Measurements from ENCODE around the gene PAQR4. TPM values are rescaled to one million over a fixed set of nuclear protein-coding genes. Genes with fewer than 3 reads are reported as not detected.
"Not testable (repeated sequence)": the region's sequence is repeated elsewhere in the genome, so short reads cannot be mapped to it uniquely, and the experiment has no call there.

Gene PAQR4
- total RNA-seq (under 1 TPM; 0.27 to 0.60 TPM), polyA plus RNA-seq (under 1 TPM in 2 of 3 donors, not detected in 1; 0.28 to 0.79 TPM), total RNA-seq (0 to 4.1 (median 0.69) reads per million in 6 experiments)

DNA sequence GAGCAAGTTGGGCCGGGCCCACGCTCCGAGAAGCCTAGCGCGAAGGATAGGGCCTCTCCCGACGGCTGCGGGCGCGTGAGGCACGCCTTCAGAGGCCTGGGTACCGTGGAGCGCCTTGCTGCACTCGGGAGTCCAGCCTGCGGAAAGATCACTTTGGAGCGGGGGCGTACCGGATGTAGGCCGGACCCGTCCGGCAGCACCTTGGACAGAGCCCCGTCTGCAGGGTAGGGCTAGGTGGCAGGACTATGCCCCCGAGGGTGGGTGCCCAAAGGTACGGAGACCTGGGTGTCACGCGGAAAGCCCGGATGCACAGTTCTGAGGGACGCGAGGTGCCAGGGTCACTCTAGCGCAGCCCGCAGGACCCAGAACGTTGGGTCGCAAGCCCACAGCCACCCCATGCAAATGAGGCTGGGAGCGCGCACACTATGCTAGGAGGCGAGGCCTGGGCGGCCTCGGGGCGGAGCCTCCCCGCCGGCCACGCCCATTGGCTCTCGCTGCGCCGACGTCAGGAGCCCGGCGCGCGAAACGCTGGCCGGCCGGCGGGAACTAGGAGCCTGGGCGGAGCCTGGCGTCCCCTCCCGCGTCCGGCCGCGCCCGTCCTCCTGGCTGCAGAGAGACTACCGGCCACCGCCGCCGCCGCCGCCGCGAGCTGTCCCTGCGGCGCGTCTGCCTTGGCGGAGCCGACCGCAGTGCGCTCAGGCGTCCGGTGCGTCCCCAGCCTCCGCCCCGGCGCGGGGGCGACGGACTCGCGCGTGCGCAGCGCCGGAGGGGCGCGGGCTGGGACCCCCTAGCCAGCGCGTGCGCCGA is at the start of gene PAQR4:
PAQR4 (plus strand) TSS at position 611 of the 807 bp plus-strand sequence. CDS start 327 bp downstream, outside the sequence.
- DNase-seq (peak; percentile 52 to 73 (median 69)), ATAC-seq (peak; percentile 69 to 71)
- H3K4me1 Mint-ChIP-seq: peaks cover 12 to 32% (median 26%) of the 10 kb centered on the region in 4 donors
- peak within 1 kb of the TSS in 1 of 10 donors; percentile 15 for H3K27ac Mint-ChIP-seq
- peaks cover 0 to 4% (median 0%) of the 10 kb centered on the region in 9 donors for H3K9me3 Mint-ChIP-seq
- H3K27me3 Mint-ChIP-seq: peaks cover 3 to 46% (median 27%) of the 10 kb centered on the region in 5 donors
- H3K36me3 Mint-ChIP-seq: no peaks in the 10 kb centered on the region
- peak within 1 kb of the TSS; percentile 65 to 83 (median 74) for H3K4me3 Mint-ChIP-seq
- POLR2A ChIA-PET: interaction anchor here (1.7 to 2.2 kb wide), 2 partner anchors 12 kb away, joined by 5 to 14 read pairs; partner anchors contain the start of gene PKMYT1

DNA sequence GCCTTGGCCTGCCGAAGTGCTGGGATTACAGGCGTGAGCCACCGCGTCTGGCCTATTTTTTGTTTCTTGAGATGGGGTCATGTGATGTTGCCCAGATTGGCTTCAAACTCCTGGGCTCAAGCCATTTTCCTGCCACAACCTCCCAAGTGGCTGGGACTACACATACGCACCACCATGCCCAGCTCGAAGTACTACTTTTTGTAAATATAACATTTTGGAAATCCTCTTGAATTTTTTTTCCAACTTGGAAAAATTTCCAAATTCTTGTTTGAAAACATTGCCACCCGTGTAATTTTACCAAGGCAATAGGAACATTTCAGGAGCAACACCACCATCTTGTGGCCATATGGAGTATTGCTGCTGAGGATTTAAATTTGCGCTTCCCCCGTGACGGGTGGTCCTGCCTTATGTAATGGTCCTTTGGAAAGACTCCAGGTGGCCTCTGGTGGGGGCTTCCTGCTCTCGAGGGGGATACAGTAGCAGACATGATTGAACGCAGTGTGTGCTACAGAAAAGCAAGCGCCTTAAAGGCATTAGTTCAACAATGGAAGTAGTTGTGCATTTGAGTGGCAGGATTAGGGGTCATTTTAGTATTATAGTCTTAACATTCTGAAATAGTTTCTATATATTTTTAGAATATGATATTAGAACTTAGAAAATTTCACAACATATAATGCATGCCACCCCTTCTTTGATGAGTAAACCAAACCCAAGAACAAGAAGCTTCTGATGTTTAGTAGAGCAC is 49.5 kb upstream of the PAQR4 start:
- Mint-ChIP-seq H3K27me3 (no peaks in the 10 kb centered on the region), H3K4me1 (peaks cover 2 to 10% (median 7%) of the 10 kb centered on the region in 4 donors), H3K4me3 (no peak overlapping the region), H3K27ac (peak overlapping the region in 4 of 10 donors; percentile 81 to 93 (median 87)), H3K9me3 (no peaks in the 10 kb centered on the region), H3K36me3 (peaks cover 0 to 61% (median 4%) of the 10 kb centered on the region in 3 donors)
- peak in 9 of 10 donors; percentile 43 to 82 (median 67) for DNase-seq
- POLR2A ChIA-PET: interaction anchor here (1.5 to 1.8 kb wide), 2 partner anchors 37 to 44 kb away, joined by 7 to 9 read pairs; partner anchors contain the start of gene FLYWCH2
- peak; percentile 53 to 73 for ATAC-seq

DNA sequence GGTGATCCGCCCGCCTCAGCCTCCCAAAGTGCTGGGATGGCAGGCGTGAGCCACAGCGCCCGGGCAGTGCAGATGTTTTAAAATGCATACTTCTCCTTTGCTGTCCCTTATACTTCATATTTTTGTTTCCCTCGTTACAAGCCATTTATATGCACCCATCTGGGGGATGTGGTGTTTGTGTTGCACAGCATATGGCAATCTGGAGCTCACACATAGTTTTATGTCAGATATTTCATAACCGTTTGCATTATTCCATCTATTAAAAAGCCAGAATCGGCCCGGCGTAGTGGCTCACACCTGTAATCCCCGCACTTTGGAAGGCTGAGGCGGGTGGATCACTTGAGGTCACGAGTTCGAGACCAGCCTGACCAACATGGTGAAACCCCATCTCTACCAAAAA is 45.7 kb upstream of the PAQR4 start:
- H3K9me3 Mint-ChIP-seq: no peaks in the 10 kb centered on the region
- peaks cover 13 to 24% (median 19%) of the 10 kb centered on the region in 4 donors for H3K4me1 Mint-ChIP-seq
- H3K36me3 Mint-ChIP-seq: peaks cover 0 to 41% (median 4%) of the 10 kb centered on the region in 3 donors
- POLR2A ChIA-PET: no interaction called here
- no peak overlapping the region for H3K4me3 Mint-ChIP-seq
- no peak for DNase-seq
- peak overlapping the region in 1 of 10 donors; percentile 66 for H3K27ac Mint-ChIP-seq
- no peaks in the 10 kb centered on the region for H3K27me3 Mint-ChIP-seq
- no peak for ATAC-seq

DNA sequence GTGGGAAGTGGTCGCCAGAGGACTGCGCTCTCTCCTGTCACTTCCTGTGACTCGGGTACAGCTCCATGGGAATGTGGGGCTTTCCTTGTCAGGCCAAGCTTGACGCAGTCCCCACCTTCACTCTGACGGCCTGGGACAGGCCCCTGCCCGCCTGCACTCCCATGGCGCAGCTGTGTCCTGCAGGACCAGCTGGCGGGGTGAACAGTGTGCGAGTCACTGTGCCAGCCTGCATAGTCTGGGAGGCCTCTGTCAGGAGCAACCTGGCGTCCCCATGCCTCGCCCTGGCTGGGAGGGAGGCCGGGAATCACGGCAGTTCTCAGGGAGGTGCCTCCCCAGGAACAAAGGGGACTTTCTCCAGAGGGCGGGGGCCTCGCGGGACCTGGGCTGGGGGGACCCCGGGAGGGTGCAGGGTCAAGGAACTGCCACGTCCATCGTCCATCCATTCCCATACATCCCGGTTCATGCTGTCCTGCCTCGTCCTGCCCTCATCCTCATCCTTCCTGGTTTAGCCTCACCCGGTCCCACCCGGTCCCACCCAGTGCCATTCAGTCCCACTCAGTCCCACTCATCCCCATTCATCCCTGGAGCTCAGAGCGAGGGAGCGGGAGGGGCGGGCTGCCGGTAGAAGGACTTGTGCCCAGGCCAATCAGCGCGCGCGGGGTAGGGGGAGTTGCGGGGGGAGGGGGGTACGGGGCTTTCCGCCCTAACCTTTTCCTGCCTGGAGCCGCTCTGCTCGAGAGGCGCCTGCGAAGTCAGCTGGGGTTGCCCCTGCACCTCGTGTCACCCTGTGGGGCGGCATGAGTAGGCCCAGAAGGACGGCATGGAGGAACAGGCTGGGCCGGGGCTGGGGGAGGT is 44.0 kb upstream of the PAQR4 start:
- Mint-ChIP-seq H3K27me3 (no peaks in the 10 kb centered on the region), H3K4me1 (peaks cover 10 to 18% (median 14%) of the 10 kb centered on the region in 4 donors)

DNA sequence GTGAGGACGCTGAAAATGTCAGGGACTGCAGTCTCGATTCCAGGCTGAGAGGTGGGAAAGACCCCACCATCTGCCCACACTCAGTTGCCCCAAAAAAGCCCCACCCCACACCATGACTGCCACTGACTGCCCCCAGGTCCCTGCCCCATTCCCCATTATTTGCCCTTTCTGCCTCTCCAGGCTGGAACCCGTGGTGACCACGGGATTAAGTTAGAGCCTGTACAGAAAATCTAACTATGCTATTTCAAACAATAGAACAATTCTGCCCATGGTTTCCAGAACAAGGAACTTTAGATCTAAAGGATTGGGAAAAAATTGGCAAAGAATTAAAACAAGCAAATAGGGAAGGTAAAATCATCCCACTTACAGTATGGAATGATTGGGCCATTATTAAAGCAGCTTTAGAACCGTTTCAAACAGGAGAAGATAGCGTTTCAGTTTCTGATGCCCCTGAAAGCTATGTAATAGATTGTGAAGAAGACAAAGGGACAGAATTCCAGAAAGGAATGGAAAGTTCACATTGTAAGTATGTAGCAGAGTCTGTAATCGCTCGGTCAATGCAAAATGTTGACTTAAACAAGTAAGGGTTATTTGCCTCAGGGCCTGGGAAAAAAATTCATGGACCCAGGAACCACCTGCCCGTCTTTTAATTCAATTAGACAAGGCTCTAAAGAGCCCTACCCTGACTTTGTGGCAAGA is 43.0 kb upstream of the PAQR4 start:
- no peaks in the 10 kb centered on the region for H3K9me3 Mint-ChIP-seq
- POLR2A ChIA-PET: interaction anchor here (1.5 kb wide), 1 partner anchor 14 kb away, joined by 6 read pairs; the partner anchor contains the start of gene FLYWCH1
- no peak overlapping the region for H3K4me3 Mint-ChIP-seq
- peak overlapping the region in 2 of 10 donors; percentile 51 to 83 for H3K27ac Mint-ChIP-seq
- DNase-seq (no peak), ATAC-seq (no peak)
- H3K4me1 Mint-ChIP-seq: peaks cover 10 to 18% (median 14%) of the 10 kb centered on the region in 4 donors
- peaks cover 0 to 25% (median 3%) of the 10 kb centered on the region in 3 donors for H3K36me3 Mint-ChIP-seq
- no peaks in the 10 kb centered on the region for H3K27me3 Mint-ChIP-seq

More for the DNA sequence above, 44.0 kb upstream of the PAQR4 start:
- Mint-ChIP-seq H3K9me3 (no peaks in the 10 kb centered on the region), H3K4me3 (no peak overlapping the region), H3K36me3 (peaks cover 0 to 31% (median 4%) of the 10 kb centered on the region in 3 donors), H3K27ac (no peak overlapping the region)
- no peak for ATAC-seq
- no peak for DNase-seq
- POLR2A ChIA-PET: no interaction called here

DNA sequence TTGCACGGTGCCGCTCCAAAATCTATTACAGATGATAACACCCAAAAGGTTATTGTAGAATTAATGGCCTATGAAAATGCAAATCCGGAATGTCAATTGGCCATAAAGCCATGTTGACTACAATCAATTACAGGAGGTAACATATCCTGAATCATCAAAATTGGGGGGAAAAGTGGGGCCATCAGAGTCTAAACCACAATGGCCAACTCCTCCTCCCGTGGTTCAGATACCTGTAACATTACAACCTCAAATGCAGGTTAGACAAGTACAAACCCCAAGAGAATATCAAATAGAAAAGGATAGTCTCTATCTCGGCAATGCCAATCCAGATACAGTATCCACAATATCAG is 42.5 kb upstream of the PAQR4 start:
- H3K9me3 Mint-ChIP-seq: no peaks in the 10 kb centered on the region
- H3K27me3 Mint-ChIP-seq: no peaks in the 10 kb centered on the region
- peaks cover 0 to 23% (median 4%) of the 10 kb centered on the region in 3 donors for H3K36me3 Mint-ChIP-seq
- H3K4me3 Mint-ChIP-seq: peak overlapping the region in 5 of 10 donors; percentile 5 to 43 (median 31)
- DNase-seq (no peak), ATAC-seq (no peak)
- H3K27ac Mint-ChIP-seq: peak overlapping the region in 7 of 10 donors; percentile 0 to 83 (median 49)
- peaks cover 10 to 18% (median 14%) of the 10 kb centered on the region in 4 donors for H3K4me1 Mint-ChIP-seq
- POLR2A ChIA-PET: interaction anchor here (1.5 kb wide), 1 partner anchor 14 kb away, joined by 6 read pairs; the partner anchor contains the start of gene FLYWCH1

DNA sequence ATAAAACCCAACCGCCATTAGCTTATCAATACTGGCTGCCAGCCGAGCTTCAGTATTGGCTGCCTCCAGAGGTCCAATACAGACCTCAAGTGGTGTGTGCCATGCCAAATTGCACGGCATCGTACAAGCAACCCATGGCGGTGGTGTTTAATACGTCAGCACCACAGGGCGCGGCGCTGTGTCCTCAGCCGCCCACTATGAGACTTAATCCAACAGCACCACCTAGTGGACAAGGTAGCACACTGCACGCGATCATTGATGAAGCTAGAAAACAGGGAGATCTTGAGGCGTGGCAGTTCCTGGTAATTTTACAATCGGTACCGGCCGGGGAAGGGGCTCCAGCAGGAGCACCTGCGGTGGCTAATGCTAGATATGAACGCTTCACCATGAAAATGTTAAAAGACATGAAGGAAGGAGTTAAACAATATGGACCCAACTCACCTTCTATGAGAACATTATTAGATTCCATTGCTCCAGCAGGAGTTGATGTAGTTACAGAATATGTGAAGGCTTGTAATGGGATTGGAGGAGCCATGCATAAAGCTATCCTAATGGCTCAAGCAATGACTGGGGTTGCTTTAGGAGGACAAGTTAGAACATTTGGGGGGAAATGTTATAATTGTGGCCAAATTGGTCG is 42.0 kb upstream of the PAQR4 start:
- no peaks in the 10 kb centered on the region for H3K9me3 Mint-ChIP-seq
- ATAC-seq: peak; percentile 100

DNA sequence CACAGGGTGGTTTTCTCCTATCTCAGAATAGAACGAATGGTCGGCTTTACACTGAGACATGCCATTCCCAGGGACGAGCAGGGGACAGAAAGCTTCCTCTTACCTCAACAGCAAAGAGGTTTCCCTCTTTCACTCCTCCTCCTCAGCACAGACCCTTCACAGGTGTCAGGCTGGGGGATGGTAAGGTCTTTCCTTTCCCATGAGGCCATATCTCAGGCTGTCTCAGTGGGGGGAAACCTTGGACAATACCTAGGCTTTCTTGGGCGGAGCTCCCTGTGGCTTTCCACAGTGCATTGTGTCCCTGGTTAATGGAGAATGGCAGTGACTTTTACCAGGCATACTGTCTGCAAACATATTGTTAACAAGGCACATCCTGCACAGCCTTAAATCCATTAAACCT is 41.0 kb upstream of the PAQR4 start:
- POLR2A ChIA-PET, H3K9me3 Mint-ChIP-seq, H3K4me3 Mint-ChIP-seq, ATAC-seq, H3K27me3 Mint-ChIP-seq, DNase-seq: not testable (repeated sequence)
- peak overlapping the region in 1 of 10 donors; percentile 41 for H3K27ac Mint-ChIP-seq
- H3K4me1 Mint-ChIP-seq: peaks cover 10 to 18% (median 14%) of the 10 kb centered on the region in 4 donors
- peaks cover 0 to 22% (median 2%) of the 10 kb centered on the region in 3 donors for H3K36me3 Mint-ChIP-seq

More for the DNA sequence above, 42.0 kb upstream of the PAQR4 start:
- H3K4me1 Mint-ChIP-seq: peaks cover 10 to 18% (median 14%) of the 10 kb centered on the region in 4 donors
- POLR2A ChIA-PET: interaction anchor here (1.5 kb wide), 1 partner anchor 15 kb away, joined by 6 read pairs; the partner anchor contains the start of gene FLYWCH1
- peak overlapping the region in 7 of 10 donors; percentile 0 to 83 (median 49) for H3K27ac Mint-ChIP-seq
- H3K4me3 Mint-ChIP-seq: peak overlapping the region in 4 of 10 donors; percentile 5 to 43 (median 26)
- no peaks in the 10 kb centered on the region for H3K27me3 Mint-ChIP-seq
- peaks cover 0 to 21% (median 5%) of the 10 kb centered on the region in 3 donors for H3K36me3 Mint-ChIP-seq
- peak; percentile 69 to 93 (median 86) for DNase-seq

DNA sequence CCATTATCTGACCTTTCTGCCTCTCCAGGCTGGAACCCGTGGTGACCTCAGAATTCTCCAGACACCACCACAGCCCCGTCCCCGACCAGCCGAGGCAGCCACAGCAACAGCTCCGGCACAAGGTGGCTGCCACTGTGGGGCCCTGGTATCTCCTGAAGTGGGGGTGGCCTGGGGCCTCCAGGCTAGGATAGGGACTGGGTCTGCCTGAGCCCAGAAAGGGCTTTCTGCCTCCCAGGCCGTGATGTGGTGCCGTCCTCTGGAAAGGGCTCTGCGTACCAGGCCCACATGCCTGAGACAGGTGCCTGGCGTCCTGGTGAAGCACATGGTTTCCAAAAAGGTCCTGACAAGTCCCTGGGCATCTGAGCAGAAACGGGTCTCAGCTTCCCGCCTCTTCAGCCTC is 40.4 kb upstream of the PAQR4 start:
- peaks cover 10 to 18% (median 14%) of the 10 kb centered on the region in 4 donors for H3K4me1 Mint-ChIP-seq
- H3K4me3 Mint-ChIP-seq: no peak overlapping the region
- ATAC-seq: no peak
- DNase-seq: no peak
- POLR2A ChIA-PET: no interaction called here
- no peaks in the 10 kb centered on the region for H3K27me3 Mint-ChIP-seq
- no peak overlapping the region for H3K27ac Mint-ChIP-seq
- H3K9me3 Mint-ChIP-seq: no peaks in the 10 kb centered on the region
- H3K36me3 Mint-ChIP-seq: peaks cover 0 to 18% (median 2%) of the 10 kb centered on the region in 3 donors

DNA sequence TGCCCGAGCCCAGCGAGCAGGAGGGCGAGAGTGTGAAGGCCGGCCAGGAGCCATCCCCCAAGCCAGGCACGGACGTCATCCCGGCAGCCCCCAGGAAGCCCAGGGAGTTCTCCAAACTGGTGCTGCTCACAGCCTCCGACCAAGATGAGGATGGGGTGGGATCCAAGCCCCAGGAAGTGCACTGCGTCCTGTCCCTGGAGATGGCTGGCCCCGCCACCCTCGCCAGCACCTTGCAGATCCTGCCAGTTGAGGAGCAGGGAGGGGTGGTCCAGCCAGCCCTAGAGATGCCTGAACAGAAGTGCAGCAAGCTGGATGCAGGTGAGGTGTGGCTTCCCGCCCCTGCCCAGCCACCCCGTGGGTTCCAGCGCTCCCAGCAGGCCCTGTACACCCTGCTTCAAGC is 39.5 kb upstream of the PAQR4 start:
- Mint-ChIP-seq H3K27ac (no peak overlapping the region), H3K9me3 (no peaks in the 10 kb centered on the region), H3K36me3 (peaks cover 0 to 25% (median 5%) of the 10 kb centered on the region in 3 donors), H3K4me3 (no peak overlapping the region), H3K4me1 (peaks cover 10 to 22% (median 15%) of the 10 kb centered on the region in 4 donors), H3K27me3 (no peaks in the 10 kb centered on the region)
- POLR2A ChIA-PET: interaction anchor here (1.2 kb wide), 1 partner anchor 18 kb away, joined by 3 read pairs; the partner anchor contains the start of gene FLYWCH1
- DNase-seq (peak in 1 of 10 donors; percentile 35), ATAC-seq (no peak)

Measured in naive thymus-derived CD8-positive, alpha-beta T cell (primary cell).